ENCODE measurements around the gene GRAMD1A.
A peak's percentile ranks its signal among the peaks of the same experiment; 100 is the strongest.
"Not testable (repeated sequence)": the region's sequence is repeated elsewhere in the genome, so short reads cannot be mapped to it uniquely, and the experiment has no call there.

The GRAMD1A gene

DNA sequence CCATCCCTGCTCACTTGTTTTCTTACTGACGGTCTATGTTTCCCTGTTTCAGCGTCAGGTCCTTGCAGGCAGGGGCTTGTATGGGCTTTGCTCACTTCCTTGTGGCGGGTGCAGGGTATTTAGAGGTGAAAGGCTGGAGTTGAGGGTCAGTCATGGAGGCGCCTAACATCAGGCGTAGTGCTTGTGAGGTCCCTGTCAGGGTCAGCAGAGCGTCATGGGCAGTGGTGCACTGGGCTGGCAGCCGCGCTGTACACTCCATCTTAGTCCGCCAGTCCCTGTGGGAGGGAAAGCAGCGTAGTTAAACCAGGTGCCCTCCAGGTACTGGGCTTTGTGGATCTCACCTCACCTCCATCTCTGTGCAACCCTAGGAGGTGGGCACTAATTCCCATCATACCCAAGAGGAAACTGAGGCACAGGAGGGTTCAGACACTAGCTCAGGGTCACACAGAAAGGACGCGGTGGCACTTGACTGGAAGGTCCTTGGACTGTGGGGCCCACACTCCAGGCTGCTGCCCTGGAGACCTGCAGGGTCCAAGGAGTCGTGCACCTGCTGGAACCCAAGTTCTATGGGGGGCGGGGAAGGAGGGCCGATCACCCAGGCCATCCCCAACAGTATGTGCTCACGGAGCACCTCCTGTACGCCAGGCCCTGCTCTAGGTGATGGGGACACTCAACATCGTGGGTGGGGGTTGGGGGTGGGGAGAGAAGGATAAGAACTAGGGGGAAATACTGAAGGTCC is 4.6 kb downstream of the GRAMD1A start:
- TF ChIP-seq, protein P1, sequence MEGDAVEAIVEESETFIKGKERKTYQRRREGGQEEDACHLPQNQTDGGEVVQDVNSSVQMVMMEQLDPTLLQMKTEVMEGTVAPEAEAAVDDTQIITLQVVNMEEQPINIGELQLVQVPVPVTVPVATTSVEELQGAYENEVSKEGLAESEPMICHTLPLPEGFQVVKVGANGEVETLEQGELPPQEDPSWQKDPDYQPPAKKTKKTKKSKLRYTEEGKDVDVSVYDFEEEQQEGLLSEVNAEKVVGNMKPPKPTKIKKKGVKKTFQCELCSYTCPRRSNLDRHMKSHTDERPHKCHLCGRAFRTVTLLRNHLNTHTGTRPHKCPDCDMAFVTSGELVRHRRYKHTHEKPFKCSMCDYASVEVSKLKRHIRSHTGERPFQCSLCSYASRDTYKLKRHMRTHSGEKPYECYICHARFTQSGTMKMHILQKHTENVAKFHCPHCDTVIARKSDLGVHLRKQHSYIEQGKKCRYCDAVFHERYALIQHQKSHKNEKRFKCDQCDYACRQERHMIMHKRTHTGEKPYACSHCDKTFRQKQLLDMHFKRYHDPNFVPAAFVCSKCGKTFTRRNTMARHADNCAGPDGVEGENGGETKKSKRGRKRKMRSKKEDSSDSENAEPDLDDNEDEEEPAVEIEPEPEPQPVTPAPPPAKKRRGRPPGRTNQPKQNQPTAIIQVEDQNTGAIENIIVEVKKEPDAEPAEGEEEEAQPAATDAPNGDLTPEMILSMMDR (IDR thresholded peaks at IDR 0.05; ENCODE audit: low read depth, low read length) = no peak
- DNase-seq (ENCODE audit: low read depth, low spot score) = no peak
- H3K4me3 ChIP-seq (ENCODE audit: low read depth, low read length) = no peak overlapping the region
- in situ Hi-C loops (cut with HindIII; ENCODE audit: low sequenced_read_pairs) = no loop called here

DNA sequence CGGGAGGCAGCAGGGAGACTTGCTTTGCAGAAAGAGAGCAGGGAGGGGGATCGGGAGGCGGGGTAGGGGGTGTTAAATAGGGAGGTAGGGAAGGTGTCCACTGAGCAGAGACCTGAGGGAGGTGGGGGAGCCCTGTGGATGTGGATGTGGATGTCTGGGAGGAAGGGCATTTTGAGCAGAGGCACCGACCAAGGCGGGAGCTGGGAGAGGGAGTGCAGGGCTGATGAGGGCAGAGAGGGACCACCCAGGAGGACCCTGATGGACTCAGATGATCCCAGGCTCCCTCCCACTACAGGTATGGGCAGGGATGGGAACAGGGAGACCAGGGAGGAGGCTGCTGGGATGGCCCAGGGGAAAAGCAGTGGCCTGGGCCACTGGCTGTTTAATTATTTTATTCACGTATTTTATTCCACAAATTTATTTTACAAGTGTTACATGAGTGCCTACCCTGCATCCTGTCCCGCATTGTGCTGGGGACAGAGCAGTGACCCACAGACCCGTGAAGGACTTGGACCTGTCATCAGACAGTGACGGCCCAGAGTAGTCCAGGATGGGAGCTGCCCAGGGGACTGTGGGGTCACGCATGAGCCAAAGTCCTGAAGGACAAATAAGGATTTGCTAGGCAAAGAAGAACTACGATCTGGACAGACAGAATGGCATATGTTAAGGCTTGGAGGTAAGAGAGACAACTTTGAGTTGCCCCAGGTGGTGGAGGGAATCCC is 5.3 kb downstream of the GRAMD1A start:
- in situ Hi-C loops (cut with HindIII; ENCODE audit: low sequenced_read_pairs) = no loop called here
- TF ChIP-seq, protein P1 (IDR thresholded peaks at IDR 0.05; ENCODE audit: low read depth, low read length) = no peak
- DNase-seq (ENCODE audit: low read depth, low spot score) = no peak
- no peak overlapping the region for H3K4me3 ChIP-seq (ENCODE audit: low read depth, low read length)

DNA sequence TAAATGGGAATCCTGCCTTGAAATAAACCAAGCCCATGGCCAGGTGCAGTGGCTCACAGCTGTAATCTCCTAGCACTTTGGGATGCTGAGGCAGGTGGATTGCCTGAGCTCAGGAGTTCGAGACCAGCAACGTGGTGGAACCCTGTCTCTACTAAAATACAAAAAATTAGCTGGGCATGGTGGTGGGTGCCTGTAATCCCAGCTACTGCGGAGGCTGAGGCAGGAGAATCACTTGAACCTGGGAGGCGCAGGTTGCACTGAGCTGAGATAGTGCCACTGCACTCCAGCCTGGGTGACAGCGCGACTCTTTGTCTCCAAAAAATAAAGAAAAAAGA is 5.9 kb downstream of the GRAMD1A start:
- H3K4me3 ChIP-seq (ENCODE audit: low read depth, low read length); DNase-seq (ENCODE audit: low read depth, low spot score); in situ Hi-C loops (cut with HindIII; ENCODE audit: low sequenced_read_pairs): not testable (repeated sequence)

DNA sequence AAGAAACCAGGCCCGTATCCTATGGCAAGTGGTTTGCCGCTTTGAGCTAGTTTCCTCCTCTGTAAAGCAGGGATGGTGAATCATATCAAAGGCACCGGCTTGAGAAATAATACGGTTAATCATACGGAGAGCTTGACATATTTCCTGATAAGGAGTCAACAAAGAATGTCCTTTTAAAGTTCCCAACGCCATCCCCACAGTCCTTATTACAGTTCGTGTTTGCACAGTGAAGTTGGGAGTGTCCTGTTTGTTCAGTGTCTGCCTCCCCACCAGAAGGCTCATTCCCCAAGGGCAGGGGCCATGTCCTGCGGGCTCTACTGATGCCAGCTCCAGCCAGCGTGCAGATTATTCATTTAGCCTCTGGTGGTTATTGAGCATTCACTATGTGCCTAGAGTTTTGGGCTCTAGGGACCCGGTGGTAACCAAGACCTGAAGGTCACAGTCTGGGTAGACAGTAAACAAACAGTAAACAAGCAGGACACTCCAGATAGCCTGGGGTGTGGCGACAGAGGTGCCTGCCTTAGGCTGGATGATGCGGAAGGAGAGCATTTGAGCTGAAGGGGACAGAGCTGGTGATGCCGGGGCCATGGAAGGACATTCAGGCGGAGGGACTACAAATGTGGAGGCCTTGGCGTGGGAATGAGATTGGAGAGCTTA is 6.3 kb downstream of the GRAMD1A start:
- DNase-seq (ENCODE audit: low read depth, low spot score) = peak; percentile 59
- in situ Hi-C loops (cut with HindIII; ENCODE audit: low sequenced_read_pairs) = no loop called here
- H3K4me3 ChIP-seq (ENCODE audit: low read depth, low read length) = no peak overlapping the region

DNA sequence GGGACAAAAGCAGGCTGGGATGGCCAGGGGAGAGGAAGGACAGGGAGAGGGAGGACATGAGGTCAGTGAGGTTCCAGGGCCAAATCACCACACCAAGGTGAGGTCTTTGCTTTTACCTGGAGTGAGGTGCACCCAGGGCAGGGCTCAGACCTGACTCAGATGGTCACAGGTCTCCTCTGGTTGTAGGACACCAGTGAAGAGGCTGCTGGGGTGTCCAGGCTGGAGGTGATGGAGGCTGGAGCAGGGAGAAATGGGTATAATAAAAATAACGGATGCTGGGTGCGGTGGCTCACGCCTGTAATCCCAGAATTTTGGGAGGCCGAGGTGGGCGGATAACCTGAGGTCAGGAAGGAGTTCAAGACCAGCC is 6.9 kb downstream of the GRAMD1A start:
- no peak for DNase-seq (ENCODE audit: low read depth, low spot score)
- no peak overlapping the region for H3K4me3 ChIP-seq (ENCODE audit: low read depth, low read length)
- in situ Hi-C loops (cut with HindIII; ENCODE audit: low sequenced_read_pairs) = no loop called here
- TF ChIP-seq, protein P1 (IDR thresholded peaks at IDR 0.05; ENCODE audit: low read depth, low read length) = no peak

More for the DNA sequence above, 6.3 kb downstream of the GRAMD1A start:
- TF ChIP-seq, protein P1 (IDR thresholded peaks at IDR 0.05; ENCODE audit: low read depth, low read length) = no peak

DNA sequence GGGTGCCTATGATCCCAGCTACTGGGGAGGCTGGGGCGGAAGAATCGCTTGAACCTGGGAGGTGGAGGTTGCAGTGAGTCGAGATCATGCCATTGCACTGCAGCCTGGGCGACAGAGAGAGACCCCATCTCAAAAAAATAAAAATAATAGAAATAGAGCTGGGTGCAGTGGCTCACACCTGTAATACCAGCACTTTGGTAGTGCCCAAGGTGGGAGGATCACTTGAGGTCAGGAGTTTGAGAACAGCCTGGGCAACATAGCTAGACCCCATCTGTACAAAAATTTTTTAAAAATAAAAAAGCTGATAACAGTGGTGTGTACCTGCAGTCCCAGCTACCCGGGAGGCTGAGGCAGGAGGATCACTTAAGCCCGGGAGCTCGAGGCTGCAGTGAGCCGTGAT is 7.3 kb downstream of the GRAMD1A start:
- in situ Hi-C loops (cut with HindIII; ENCODE audit: low sequenced_read_pairs); DNase-seq (ENCODE audit: low read depth, low spot score); H3K4me3 ChIP-seq (ENCODE audit: low read depth, low read length): not testable (repeated sequence)

DNA sequence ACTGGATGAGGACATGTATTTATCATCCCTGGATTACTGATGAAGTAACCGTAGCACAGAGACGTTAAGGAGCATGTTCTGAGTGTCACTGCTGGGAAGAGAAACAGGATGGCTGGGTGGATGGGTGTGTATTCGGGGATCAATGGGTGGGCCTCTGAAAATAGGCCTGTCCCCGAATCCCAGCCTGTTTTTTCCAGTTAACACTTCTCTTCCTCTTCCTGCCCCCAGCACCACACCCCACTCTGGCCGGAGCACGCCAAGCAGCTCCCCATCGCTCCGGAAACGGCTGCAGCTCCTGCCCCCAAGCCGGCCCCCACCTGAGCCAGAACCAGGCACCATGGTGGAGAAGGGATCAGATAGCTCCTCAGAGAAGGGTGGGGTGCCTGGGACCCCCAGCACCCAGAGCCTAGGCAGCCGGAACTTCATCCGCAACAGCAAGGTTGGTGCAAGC is 8.8 kb downstream of the GRAMD1A start:
- in situ Hi-C loops (cut with HindIII; ENCODE audit: low sequenced_read_pairs) = no loop called here
- TF ChIP-seq, protein P1 (IDR thresholded peaks at IDR 0.05; ENCODE audit: low read depth, low read length) = no peak
- no peak overlapping the region for H3K4me3 ChIP-seq (ENCODE audit: low read depth, low read length)
- no peak for DNase-seq (ENCODE audit: low read depth, low spot score)

All from astrocyte of the spinal cord (primary cell).